Sigmoid colon (tissue), 4 donors: Measurements from ENCODE around the gene SERPINB10.

ENCODE experiments used
- EP300 ChIP-seq, 4 donors: sonication (generic); formaldehyde crosslinking; IDR thresholded peaks; one replicate each; pipeline ENCODE4 v1.6.1; 2017; ENCODE audit warnings: antibody characterized with exemption in 4 of 4
- POLR2A ChIP-seq, 2 donors: fragments of 450-650 bp; IDR thresholded peaks; one replicate each; pipeline ENCODE4 v1.6.1; 2016; ENCODE audit warnings: antibody characterized with exemption in 2 of 2, mild to moderate bottlenecking in 2 of 2, moderate library complexity in 2 of 2
- POLR2AphosphoS5 ChIP-seq, 4 donors: sonication (generic); formaldehyde crosslinking; IDR thresholded peaks; one replicate each; pipeline ENCODE4 v1.6.1; 2017; ENCODE audit warnings: antibody characterized with exemption in 4 of 4
- TF ChIP-seq, protein P1 (sequence below), 4 experiments: fragments of 450-650 bp in 3 of 4; fragments of 200-600 bp in 1 of 4; IDR thresholded peaks; one replicate each; pipeline ENCODE4 v1.5.1; 2016 to 2019; ENCODE audit warnings: antibody characterized with exemption in 4 of 4, mild to moderate bottlenecking in 3 of 4, moderate library complexity in 2 of 4

DNA sequence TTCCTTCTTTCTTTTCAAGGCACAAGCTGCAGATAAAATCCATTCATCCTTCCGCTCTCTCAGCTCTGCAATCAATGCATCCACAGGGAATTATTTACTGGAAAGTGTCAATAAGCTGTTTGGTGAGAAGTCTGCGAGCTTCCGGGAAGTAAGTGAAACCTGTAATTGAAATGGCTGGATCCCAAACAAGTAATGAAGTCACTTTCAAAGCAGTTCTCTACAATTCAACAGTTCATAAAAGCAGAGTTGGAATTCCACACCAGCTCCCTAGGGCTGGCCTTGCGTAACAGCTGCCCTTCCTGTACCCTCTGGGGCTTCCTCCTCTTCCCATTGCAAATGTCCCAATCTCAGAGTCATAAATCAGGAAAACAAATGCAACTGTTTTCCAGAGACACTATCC is 10.7 kb upstream of the SERPINB10 start:
- TF ChIP-seq POLR2A (IDR thresholded peaks at IDR 0.05) = no peak
- TF ChIP-seq, protein P1, sequence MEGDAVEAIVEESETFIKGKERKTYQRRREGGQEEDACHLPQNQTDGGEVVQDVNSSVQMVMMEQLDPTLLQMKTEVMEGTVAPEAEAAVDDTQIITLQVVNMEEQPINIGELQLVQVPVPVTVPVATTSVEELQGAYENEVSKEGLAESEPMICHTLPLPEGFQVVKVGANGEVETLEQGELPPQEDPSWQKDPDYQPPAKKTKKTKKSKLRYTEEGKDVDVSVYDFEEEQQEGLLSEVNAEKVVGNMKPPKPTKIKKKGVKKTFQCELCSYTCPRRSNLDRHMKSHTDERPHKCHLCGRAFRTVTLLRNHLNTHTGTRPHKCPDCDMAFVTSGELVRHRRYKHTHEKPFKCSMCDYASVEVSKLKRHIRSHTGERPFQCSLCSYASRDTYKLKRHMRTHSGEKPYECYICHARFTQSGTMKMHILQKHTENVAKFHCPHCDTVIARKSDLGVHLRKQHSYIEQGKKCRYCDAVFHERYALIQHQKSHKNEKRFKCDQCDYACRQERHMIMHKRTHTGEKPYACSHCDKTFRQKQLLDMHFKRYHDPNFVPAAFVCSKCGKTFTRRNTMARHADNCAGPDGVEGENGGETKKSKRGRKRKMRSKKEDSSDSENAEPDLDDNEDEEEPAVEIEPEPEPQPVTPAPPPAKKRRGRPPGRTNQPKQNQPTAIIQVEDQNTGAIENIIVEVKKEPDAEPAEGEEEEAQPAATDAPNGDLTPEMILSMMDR (IDR thresholded peaks at IDR 0.05) = no peak
- TF ChIP-seq POLR2AphosphoS5 (IDR thresholded peaks at IDR 0.05) = no peak
- TF ChIP-seq EP300 (IDR thresholded peaks at IDR 0.05) = no peak
